Vagina (tissue), 2 donors: Measurements from ENCODE around the gene PLD1. TPM values are rescaled to one million over a fixed set of nuclear protein-coding genes. Genes with fewer than 3 reads are reported as not detected.
A peak's percentile ranks its signal among the peaks of the same experiment; 100 is the strongest.

Experiments
- DNase-seq, 2 donors: peaks; one replicate each; pipeline ENCODE4 v3.0.0-alpha.2; 2017; ENCODE audit errors: extremely low spot score in 2 of 2
- H3K27ac ChIP-seq: fragments of 200-600 bp; sonication (generic); one replicate; pipeline ENCODE4 v1.5.1; 2019
- H3K27me3 ChIP-seq: fragments of 200-600 bp; sonication (generic); one replicate; pipeline ENCODE4 v1.5.1; 2019
- H3K36me3 ChIP-seq, 2 donors: fragments of 200-600 bp; sonication (generic); one replicate each; pipeline ENCODE4 v1.5.1; 2017 to 2019
- H3K4me1 ChIP-seq: fragments of 200-600 bp; sonication (generic); one replicate; pipeline ENCODE4 v1.5.1; 2019
- H3K4me3 ChIP-seq, 2 donors: fragments of 200-600 bp; sonication (generic); 1 replicate in 1 of 2; 2 replicates in 1 of 2; pipeline ENCODE4 v1.5.1; 2016 to 2019
- H3K9me3 ChIP-seq: fragments of 200-600 bp; sonication (generic); one replicate; pipeline ENCODE4 v1.5.1; 2019
- CTCF ChIP-seq, 3 experiments: fragments of 450-650 bp in 2 of 3; fragments of 200-600 bp in 1 of 3; sonication (generic) in 1 of 3; IDR thresholded peaks; one replicate each; pipeline ENCODE4 v1.5.1; 2017 to 2019; ENCODE audit warnings: antibody characterized with exemption in 3 of 3, mild to moderate bottlenecking in 2 of 3, moderate library complexity in 2 of 3
- POLR2A ChIP-seq, 2 donors: fragments of 450-650 bp; IDR thresholded peaks; one replicate each; pipeline ENCODE4 v1.6.1; 2017; ENCODE audit warnings: antibody characterized with exemption in 2 of 2, mild to moderate bottlenecking in 2 of 2, moderate library complexity in 2 of 2
- POLR2AphosphoS5 ChIP-seq, 2 donors: sonication (generic); formaldehyde crosslinking; IDR thresholded peaks; one replicate each; pipeline ENCODE4 v1.9.0; 2017; ENCODE audit warnings: antibody characterized with exemption in 2 of 2, mild to moderate bottlenecking in 2 of 2, low read depth in 1 of 2; ENCODE audit not compliant: insufficient read depth in 1 of 2
- intact Hi-C: fragments of 100-400 bp; cut with DNase I; formaldehyde crosslinking; loops from one replicate; pipeline ENCODE4 v1.15.1; 2023
- total RNA-seq: library from RNA; depleted of rRNA; stranded (reverse); fragments of >200 nt; gene quantifications from one replicate; pipeline ENCODE4 v1.2.3, GENCODE V29; 2016

Gene PLD1
- total RNA-seq, 1 donor from 2014 or later: 35.6 TPM

DNA sequence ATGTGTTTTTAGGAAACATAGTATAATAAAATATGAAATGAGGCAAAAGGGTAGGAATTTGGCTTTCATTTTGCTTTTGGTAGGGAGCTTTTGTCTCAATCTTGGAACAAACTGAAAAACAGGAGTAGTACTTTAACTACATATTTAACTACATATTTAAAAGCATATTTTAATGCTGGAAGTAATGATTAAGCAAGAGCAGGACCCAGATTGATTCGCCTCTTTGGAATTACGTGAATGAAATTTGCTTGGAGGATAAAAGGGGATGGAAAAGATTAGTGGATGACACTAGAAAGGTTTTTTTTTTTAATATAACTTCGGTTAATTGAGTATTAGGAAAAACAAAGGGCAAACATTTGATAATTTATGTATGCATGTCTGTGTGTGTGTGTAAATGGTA lies 21.7 kb upstream of the PLD1 start:
- intact Hi-C loops: loop anchor here (2.0 kb wide), 1 partner anchor 27 kb away; no protein-coding TSS in a partner anchor
- H3K27ac ChIP-seq: no peak overlapping the region
- TF ChIP-seq POLR2A (IDR thresholded peaks at IDR 0.05) (no peak), CTCF (IDR thresholded peaks at IDR 0.05) (no peak), POLR2AphosphoS5 (IDR thresholded peaks at IDR 0.05; ENCODE audit: insufficient read depth in 1 of 2, low read depth in 1 of 2) (no peak)

GRCh38 chr3:171830518-171830875 lies 20.2 kb upstream of the PLD1 start:
- no peaks in the 10 kb centered on the region for H3K9me3 ChIP-seq
- peaks cover 19% of the 10 kb centered on the region for H3K4me1 ChIP-seq
- H3K36me3 ChIP-seq: no peaks in the 10 kb centered on the region
- H3K4me3 ChIP-seq: no peak overlapping the region
- no peaks in the 10 kb centered on the region for H3K27me3 ChIP-seq
- no peak for DNase-seq
- TF ChIP-seq CTCF (IDR thresholded peaks at IDR 0.05): no peak
- TF ChIP-seq POLR2A (IDR thresholded peaks at IDR 0.05): no peak
- TF ChIP-seq POLR2AphosphoS5 (IDR thresholded peaks at IDR 0.05; ENCODE audit: insufficient read depth in 1 of 2, low read depth in 1 of 2): no peak
- H3K27ac ChIP-seq: peak overlapping the region; percentile 51
- intact Hi-C loops: no loop called here

More for the DNA sequence above, 21.7 kb upstream of the PLD1 start:
- H3K27me3 ChIP-seq: no peaks in the 10 kb centered on the region
- no peaks in the 10 kb centered on the region for H3K36me3 ChIP-seq
- H3K9me3 ChIP-seq: no peaks in the 10 kb centered on the region
- H3K4me3 ChIP-seq: no peak overlapping the region
- H3K4me1 ChIP-seq: peaks cover 19% of the 10 kb centered on the region
- DNase-seq: no peak

DNA sequence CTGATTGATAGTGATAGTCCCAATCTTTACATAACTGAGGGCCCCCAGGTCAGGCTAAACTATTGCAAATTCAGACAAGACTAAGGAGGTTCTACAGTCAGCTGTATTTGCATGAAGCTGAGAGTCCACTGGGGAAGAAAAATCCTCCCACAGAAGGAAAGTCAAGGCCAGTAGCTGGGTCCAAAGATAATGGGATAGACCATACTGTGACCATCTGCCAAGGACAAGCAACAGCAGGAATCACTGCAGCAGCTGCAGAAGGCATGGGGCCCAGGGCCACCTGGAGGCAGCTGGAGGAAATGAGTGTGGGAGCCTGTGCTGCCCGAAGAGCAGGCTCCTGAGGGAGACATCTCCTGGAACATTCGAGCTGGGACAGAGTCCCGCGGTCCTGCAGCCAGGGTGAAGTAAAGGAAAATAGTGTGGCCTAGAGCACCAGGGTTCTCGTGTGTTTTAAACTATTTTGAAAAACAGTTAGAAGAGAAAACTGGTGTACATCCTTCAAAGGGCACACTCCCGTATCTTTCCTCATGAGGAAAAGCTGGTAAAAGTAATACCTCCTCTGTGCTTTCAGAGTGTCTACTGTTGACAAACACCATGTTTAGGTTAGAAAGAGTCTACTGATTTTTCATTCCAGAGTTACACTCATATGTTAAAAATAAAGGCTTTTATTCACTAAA lies 19.7 kb upstream of the PLD1 start:
- intact Hi-C loops: no loop called here
- no peak for DNase-seq
- Histone ChIP-seq H3K4me1 (peaks cover 19% of the 10 kb centered on the region), H3K27me3 (no peaks in the 10 kb centered on the region), H3K9me3 (no peaks in the 10 kb centered on the region), H3K4me3 (no peak overlapping the region), H3K36me3 (no peaks in the 10 kb centered on the region), H3K27ac (peak overlapping the region; percentile 51)
- peak; percentile 32 to 45 (median 43) for TF ChIP-seq CTCF (IDR thresholded peaks at IDR 0.05)
- TF ChIP-seq POLR2AphosphoS5 (IDR thresholded peaks at IDR 0.05; ENCODE audit: insufficient read depth in 1 of 2, low read depth in 1 of 2): peak; percentile 35 to 76
- no peak for TF ChIP-seq POLR2A (IDR thresholded peaks at IDR 0.05)

DNA sequence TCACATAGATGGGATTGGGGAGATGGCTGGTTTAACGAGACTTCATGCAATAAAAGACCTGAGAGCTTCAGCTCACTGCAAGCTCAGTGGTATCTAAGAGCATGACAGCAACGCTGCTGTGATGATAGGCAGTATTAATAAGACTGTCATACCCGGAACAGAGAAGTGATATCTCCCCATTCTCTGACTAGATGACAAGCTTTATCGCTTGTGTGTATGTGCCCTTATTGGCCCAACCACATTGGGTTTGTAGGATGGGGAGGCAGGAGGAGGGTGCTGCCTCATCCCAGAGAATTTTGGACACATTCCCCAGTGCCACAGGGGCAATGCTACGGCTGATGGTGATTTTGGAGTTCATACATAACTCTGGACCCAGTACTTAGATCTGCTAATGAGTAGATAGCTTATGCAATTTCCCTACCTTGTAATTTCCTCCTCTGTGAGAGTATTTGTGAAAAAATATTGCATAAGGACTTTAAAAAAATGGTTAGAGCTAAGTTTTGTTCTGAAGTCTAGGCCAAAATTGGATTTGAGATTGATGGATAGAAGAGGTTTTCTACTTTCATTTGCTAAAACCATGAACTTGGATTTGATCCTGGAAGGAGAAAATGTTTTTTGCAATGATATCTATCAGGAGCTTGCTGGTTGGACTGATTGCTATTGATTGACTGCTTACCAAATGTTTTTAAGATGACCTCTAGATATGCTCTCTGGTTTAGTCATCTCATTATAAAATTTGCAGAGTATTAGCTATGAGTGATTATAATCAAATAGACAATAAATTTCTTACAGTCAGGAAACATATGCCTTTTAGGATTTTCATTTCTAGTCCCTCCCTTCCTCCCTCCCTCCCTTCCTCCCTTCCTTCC lies 18.9 kb upstream of the PLD1 start:
- no peaks in the 10 kb centered on the region for H3K36me3 ChIP-seq
- no peaks in the 10 kb centered on the region for H3K9me3 ChIP-seq
- peak overlapping the region; percentile 51 for H3K27ac ChIP-seq
- H3K27me3 ChIP-seq: no peaks in the 10 kb centered on the region
- TF ChIP-seq CTCF (IDR thresholded peaks at IDR 0.05): no peak
- TF ChIP-seq POLR2A (IDR thresholded peaks at IDR 0.05): no peak
- TF ChIP-seq POLR2AphosphoS5 (IDR thresholded peaks at IDR 0.05; ENCODE audit: insufficient read depth in 1 of 2, low read depth in 1 of 2): no peak
- DNase-seq: no peak
- no peak overlapping the region for H3K4me3 ChIP-seq
- H3K4me1 ChIP-seq: peaks cover 26% of the 10 kb centered on the region
- intact Hi-C loops: no loop called here
